Islet precursor cell (in vitro differentiated cells): ENCODE data around the gene PUS1.
"Not testable (repeated sequence)": the region's sequence is repeated elsewhere in the genome, so short reads cannot be mapped to it uniquely, and the experiment has no call there.

Source experiments
- DNase-seq: peaks from one replicate; pipeline ENCODE4 v3.0.0-alpha.2; 2018

PUS1 gene

DNA sequence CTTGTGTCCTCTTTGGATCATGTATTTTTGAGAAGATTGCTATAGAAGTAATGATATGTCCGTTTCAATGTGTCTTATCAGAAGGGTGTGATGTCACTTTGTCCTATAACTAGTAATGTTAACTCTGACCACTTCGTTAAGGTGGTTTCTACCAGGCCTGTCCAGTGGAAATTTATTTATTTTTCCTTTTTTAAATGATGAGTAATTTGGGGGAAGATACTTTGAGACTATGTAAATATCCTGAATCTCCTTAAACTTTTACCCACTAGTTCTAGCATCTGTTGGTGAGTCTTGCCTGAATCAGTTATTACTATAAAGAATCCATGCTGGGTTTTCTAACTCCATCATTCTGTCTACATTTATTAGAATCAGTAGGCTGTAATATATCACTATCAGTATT is 36.0 kb downstream of the PUS1 start:
- no peak for DNase-seq

DNA sequence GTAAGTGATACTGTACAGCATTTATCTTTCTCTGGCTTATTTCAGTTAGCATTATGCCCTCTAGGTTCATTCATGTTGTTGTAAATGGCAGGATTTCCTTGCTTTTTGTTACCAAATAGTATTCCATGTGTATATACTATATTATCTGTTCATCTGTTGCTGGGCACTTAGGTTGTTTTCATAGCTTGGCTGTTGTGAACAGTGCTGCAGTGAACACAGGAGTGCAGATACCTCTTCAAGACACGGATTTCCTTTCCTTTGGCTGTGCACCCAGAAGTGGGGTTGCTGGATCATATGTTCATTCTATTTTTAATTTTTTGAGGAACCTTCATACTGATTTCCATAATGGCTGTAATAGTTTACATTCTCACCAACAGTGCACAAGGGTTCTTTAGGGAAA is 42.1 kb downstream of the PUS1 start:
- no peak for DNase-seq

DNA sequence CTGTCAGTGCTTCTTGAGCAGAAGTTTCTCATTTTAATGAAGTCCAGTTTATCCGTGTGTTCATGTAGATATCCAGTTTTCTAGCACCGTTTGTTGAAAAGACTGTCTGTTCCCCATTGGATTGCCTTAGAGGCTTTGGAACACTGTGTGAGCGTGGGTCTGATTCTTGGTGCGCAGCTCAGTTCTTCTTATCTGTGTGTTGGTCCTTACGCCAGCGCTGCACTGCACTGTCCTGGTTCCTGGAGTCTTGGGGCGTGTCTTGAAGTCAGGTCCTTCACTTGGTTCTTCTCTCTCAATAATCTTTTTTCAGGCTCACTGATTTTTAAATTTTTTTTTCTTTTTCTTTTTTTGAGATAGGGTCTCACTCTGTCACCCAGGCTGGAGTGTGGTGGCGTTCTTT is 46.2 kb downstream of the PUS1 start:
- DNase-seq, result no peak

DNA sequence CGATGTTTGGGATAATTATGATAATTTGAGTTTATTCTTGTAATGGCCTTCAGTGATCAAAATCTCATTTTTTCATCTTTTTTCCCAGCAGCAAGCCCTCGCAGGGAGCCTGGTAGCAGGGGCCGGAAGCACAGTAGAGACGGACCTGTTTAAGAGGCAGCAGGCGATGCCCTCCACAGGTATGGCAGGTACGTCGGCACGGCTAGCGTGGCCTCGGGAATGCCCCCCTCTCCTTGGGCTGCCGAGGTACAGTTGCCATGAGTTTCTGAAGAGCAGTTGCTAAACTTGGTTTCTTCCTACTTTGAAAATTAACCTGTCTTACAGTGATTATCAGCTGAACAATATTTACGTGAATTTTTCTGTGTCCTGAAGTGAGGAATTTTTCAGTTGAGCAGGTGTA is 50.5 kb downstream of the PUS1 start:
- DNase-seq, result no peak

DNA sequence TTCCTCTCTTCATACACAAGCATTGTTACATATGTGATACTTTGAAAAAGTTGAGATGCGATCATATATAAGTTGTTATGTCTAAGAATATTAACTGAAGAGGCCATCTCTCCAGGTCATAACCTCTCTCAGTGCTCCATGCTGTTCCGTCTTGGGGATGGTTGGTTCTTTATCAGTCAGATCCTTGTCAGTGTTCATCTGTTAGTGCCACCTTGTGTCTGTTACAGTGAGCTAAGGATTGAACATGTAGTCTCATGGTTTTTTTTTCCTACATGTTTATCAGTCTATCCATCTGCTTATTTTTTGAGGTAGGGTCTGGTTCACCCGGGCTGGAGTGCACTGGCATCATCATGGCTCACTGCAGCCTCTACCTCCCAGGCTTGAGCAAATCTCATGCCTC is 51.2 kb downstream of the PUS1 start:
- DNase-seq, result no peak

DNA sequence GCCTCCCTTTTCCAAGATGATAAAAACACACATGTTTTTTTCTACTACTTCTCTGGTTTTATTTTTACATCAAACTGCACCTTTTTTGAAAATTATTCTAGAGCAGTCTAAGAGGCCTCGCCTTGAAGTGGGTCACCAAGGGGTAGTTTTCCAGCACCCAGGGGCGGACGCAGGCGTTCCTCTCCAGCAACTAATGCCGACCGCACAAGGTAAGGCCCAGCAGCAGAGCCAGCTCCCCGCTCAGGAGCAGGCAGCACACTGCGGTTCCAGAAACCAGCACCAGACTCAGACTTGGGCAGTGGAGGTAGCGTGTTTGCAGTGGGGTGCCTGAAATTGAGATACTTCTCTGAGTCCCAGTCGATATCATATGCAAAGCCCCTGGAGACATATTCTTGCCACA is 52.3 kb downstream of the PUS1 start:
- DNase-seq, result no peak

DNA sequence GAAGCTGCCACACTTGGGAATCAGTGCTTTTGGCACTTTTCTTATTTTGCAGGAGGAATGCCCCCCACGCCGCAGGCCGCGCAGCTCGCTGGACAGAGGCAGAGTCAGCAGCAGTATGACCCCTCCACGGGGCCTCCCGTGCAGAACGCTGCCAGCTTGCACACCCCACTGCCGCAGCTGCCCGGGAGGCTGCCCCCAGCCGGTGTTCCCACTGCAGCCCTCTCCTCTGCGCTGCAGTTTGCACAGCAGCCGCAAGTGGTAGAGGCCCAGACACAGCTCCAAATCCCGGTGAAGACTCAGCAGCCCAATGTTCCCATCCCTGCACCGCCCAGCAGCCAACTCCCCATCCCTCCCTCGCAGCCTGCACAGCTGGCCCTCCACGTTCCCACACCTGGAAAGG is 53.0 kb downstream of the PUS1 start:
- DNase-seq, result no peak

DNA sequence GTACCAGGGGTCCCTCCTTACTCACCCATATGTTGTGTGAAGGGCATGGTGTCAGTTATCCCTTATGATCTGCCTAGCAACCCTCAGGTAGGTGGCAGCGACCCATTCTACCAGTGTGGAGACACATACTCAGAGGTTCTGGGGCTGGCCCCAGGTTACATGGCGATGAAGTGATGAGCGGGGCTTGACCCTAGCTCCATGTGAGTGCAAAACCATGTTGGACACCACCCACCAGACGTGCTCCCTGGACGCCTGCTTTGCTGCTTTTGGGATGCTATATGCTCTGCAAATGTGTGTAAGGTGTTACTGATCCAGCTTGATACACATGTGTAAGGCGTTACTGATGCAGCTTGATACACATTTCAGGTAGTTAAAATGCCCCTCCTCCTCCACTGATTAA is 54.0 kb downstream of the PUS1 start:
- DNase-seq, result no peak

DNA sequence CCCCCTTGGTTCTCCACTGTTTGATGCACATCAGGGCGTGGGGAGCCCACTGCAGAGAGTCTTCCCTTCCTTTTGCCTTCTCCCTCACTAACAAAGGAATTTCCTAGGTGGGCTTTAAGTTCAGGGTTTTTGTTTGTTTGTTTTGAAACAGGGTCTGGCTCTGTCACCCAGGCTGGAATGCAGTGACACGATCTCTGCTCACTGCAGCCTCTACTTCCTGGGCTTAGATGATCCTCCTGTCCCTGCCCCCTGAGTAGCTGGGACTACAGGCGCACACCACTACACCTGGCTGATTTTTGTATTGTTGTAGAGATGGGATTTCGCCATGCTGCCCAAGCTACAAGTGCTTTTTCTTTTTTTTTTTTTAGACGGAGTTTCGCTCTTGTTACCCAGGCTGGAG is 54.5 kb downstream of the PUS1 start:
- no peak for DNase-seq

DNA sequence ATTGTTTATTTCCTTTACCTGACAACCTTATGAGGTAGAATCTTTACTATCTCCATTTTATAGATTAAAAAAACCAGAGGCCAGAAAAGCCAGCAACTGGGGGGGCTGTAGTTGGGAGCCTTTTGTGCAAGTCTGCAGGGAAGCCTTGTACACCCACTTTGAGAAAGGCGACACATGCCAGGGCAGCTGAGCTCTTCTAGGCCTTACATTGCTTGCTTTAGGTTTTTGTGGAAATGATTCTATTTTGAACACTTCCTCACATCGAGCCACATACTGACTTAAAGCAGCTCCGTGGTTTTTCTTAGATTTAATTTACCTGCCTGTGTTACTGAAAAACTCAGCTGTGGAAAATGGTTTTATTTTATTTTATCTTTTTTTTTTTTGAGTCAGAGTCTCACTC is 55.3 kb downstream of the PUS1 start:
- DNase-seq, result no peak

DNA sequence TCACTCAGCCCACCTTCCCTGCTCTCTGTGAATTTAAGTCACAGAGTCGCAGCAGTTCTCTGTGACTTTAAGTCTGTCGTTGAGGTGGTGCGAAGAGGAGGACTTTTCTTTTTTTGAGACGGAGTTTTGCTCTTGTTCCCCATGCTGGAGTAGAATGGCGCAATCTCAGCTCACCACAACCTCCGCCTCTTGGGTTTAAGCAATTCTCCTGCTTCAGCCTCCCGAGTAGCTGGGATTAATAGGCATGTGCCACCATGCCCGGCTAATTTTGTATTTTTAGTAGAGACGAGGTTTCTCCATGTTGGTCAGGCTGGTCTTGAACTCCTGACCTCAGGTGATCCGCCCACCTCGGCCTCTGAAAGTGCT is 56.4 kb downstream of the PUS1 start:
- DNase-seq, result not testable (repeated sequence)

DNA sequence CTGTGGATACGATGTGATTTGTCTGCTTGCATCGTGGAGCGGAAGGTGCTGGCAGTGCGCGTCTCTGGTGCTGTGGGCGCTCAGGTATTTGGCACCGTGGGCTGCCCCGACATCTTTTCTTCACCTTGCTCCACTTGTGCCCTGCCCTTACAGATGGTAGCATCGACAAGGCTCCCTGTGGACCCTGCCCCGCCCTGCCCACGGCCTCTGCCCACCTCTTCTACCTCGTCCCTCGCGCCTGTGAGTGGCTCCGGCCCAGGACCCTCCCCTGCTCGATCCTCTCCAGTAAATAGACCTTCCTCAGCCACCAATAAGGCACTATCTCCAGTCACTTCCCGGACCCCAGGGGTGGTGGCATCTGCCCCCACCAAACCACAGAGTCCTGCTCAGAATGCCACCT is 57.3 kb downstream of the PUS1 start:
- DNase-seq, result no peak

DNA sequence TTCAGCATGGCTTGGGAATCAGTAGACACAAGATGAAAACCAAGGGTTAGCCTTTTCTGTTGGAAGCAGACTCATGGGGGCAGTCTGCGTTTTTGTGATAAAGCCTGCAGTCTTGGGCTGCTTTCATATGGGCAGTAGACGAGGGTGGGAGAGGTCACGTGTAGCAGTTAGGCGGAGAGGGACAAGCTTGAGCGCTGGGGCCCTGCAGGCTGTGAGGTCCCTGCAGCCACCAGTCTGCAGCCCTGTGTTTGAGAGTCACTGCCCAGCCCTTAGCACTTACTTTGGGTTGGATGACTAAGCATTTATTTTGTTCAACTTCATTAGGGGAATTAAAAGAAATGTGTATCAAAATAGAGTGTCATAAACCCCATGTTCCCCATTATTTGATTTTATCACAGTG is 57.8 kb downstream of the PUS1 start:
- no peak for DNase-seq

DNA sequence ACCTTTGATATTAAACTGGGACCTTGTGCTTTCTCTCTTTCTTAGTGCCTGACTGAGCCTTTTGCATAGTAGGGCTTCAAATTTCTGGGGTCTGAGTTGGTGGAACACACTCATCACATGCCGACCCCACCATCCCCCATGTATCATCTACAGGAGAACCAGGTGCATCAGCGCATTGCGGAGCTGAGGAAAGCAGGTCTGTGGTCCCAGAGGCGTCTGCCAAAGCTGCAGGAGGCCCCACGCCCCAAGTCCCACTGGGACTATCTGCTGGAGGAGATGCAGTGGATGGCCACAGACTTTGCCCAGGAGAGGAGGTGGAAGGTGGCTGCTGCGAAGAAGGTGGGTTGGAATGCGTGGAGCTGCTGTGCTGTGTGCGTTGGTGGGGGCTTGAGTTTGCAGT is 58.5 kb downstream of the PUS1 start:
- DNase-seq, result no peak

DNA sequence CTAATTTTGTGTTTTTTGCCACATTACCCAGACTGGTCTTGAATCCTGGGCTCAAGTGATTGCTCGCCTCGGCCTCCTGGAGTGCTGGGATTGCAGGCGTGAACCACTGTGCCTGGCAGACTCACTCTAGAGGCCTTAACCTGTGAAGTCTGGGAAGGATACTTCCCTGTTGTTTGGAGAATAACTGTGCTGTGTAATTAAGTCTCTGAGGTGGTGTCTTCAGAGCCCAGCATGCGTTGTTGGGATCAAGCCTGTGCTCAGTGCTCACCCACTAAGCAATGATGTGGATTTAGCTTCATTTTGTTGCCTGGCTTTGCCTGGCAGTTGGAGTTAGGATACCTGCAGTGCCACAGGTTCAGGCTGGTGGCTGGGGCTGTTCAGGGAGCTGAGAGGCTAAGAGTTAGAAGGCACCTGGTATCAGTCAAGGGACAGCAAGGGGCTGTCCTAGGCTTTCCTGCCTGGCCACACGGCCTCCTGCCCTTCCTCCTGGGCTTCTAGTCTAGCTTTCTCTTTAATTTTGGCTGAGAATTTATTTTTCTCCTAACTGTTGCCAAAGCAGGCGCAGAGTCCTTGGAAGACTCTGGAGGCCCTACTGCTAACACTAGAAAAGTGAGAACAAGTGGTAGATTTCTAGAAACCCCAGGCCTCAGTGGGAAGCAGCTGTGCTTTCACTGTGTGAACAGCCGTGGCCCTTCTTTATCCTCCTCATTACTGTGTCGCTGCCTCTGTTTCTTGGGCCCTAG is 59.1 kb downstream of the PUS1 start:
- peak; percentile 45 for DNase-seq

DNA sequence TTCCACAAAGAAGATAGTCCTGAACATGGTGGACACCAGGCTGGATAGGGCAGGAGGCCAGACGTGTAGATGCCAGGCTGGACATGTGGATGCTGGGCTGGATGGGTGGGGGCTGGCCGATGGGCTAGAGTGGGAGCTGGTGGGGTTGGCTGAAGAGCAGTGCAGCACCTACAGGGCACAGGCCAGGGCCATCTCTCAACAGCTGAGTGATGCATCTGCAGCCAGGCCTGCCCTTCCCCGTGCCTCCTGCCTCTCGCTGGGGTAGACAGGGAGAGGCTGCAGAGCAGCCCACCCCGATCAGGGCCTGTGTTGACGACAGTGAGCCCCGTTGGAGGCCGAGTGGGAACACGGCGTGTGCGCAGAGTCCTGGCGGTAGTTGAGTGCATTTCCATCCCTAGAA is 59.9 kb downstream of the PUS1 start:
- DNase-seq, result peak; percentile 53

DNA sequence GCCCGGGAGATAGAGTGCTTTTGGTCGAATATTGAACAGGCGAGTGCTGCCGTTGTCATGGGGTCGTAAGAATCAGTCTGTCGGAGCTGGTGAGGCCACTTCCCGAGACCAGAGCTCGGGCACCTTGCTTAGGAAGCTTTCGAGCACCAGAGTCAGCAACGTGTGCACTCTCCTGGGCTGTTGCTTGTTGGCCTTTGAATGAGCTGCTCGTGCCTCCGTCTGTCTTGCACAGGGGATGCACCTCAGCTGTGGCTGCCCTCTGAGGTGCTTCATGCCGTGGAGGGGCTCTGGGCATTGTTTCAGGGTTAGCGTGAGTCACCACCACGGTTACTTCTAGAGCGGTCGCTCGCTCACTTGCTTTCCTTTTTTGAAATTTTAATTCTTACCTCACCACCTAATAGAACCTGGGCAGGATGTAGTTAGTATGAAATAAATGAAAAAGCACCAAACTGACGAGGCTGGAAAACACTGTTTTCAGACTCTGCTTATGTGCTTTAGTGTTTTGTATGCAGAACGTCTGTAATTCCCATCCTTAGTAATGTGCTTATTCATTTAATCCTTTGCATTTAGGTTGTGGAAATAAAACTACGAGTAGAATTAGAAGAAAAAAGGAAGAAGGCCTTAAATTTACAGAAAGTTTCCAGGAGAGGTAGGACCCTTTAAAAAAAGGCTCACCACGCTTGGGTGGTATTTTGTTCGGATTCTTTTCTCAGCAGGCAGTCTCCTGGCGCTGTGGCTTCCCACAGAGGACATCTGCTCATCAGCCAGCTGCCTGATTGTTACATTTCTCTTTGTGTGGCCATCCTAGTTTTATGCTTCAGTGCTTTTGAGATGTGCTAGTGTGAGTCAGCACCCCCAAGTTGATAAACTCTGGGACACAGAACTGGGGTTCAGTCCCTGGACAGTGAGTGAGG is 61.2 kb downstream of the PUS1 start:
- peak; percentile 45 for DNase-seq

DNA sequence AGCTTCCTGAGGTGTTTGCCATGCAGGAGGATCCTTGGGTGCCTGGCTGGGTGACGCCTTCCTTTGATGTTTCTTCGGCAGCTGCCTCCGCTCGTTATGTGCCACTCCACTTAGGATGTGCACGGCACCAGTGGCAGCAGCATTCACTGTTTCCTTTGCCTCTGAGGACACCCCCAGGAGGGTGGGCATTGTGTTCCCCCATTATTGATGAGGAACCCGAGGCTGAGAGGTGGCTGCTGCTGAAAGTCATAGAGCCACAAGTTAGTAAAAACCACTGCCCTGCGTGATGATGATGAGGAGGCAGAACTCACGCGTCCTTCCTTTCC is 61.9 kb downstream of the PUS1 start:
- no peak for DNase-seq

DNA sequence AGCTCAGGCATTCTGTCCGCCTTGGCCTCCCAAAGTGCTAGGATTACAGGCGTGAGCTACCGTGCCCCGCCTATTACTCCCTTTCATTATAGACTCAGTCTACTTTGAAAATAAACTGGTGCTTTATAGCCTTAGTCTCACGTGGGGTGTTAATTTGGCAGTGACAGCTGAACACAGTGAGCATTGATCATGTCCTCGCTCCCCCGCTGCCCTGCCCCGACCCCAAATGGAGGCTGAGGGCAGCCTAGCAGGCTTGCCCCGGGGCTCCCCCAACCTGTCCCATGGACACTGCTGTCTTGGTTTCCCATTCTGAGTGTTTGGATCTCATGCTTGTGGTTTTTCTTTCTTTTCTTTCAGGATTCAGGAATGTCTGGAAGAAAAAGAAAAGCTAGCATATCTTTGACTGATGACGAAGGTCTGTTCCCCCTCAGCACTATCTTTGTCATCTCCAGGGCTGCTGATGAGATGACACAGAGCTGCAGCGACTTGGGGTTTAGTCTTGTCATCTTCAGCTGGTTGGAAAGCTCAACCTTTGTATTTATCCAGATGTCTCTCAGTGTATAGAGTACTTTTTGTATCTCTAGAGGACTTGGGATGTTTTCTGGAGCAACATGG is 62.8 kb downstream of the PUS1 start:
- no peak for DNase-seq

DNA sequence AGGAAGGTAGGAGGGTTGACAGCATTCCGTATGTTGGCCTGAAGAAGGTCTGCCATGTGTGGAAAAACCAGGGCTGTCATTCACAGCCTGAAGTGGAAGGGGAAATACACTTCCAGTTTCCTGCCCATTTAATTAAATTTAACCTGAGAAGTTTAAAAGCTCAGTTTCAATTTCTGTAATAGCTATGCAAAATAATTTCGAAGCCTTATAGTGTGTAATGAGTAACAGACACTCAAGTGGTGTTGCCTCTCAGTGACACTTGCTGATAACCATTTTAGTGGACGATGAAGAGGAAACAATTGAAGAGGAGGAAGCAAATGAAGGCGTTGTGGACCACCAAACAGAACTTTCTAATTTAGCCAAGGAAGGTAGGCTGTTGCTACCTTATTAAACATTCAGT is 65.5 kb downstream of the PUS1 start:
- DNase-seq, result no peak
